NCI-H526 treated with DMSO at 0.1 percent for 48 hours (cell line): ENCODE data around the gene NOL4L.
A peak's percentile ranks its signal among the peaks of the same experiment; 100 is the strongest.

Source experiments
- DNase-seq: peaks from one replicate; lab custom pipeline; 2025; lab: John Stamatoyannopoulos, UW

NOL4L gene

GRCh38 chr20:32585011-32585585 lies at the start of gene NOL4L:
NOL4L (minus strand) TSS chr20:32585333; CDS start chr20:32584890, 443 bp downstream.
- DNase-seq = peak; percentile 23

GRCh38 chr20:32634041-32634805 lies 49.1 kb upstream of the NOL4L start:
- DNase-seq = no peak

GRCh38 chr20:32632461-32633354 lies 47.6 kb upstream of the NOL4L start:
- DNase-seq = no peak

GRCh38 chr20:32631933-32632460 lies 46.9 kb upstream of the NOL4L start:
- DNase-seq = no peak

GRCh38 chr20:32629813-32630212 lies 44.7 kb upstream of the NOL4L start:
- DNase-seq = no peak

GRCh38 chr20:32628960-32629530 lies 43.9 kb upstream of the NOL4L start:
- no peak for DNase-seq

- peak; percentile 67 for DNase-seq
Observed at GRCh38 chr20:32626859-32627636, 41.9 kb upstream of the NOL4L start.

- DNase-seq = no peak
Observed at GRCh38 chr20:32626407-32626806, 41.3 kb upstream of the NOL4L start.

GRCh38 chr20:32625996-32626395 lies 40.9 kb upstream of the NOL4L start:
- no peak for DNase-seq

GRCh38 chr20:32624687-32625345 lies 39.7 kb upstream of the NOL4L start:
- no peak for DNase-seq

- DNase-seq = no peak
Observed at GRCh38 chr20:32623667-32624157, 38.6 kb upstream of the NOL4L start.

GRCh38 chr20:32622585-32623468 lies 37.7 kb upstream of the NOL4L start:
- DNase-seq = no peak

GRCh38 chr20:32621891-32622584 lies 36.9 kb upstream of the NOL4L start:
- DNase-seq = no peak

GRCh38 chr20:32621071-32621890 lies 36.1 kb upstream of the NOL4L start:
- no peak for DNase-seq

- no peak for DNase-seq
Observed at GRCh38 chr20:32619586-32619985, 34.5 kb upstream of the NOL4L start.

- DNase-seq = no peak
Observed at GRCh38 chr20:32614772-32615171, 29.6 kb upstream of the NOL4L start.

GRCh38 chr20:32614303-32614702 lies 29.2 kb upstream of the NOL4L start:
- no peak for DNase-seq
